ENCODE data around the gene DEFB132.

- TF ChIP-seq CTCF (IDR thresholded peaks at IDR 0.05; ENCODE audit: low read depth, low read length) = no peak
- no peak for TF ChIP-seq EZH2phosphoT487 (IDR thresholded peaks at IDR 0.05; ENCODE audit: low read depth)
These were observed 20.7 kb downstream of the DEFB132 start for GRCh38 chr20:278181-278580.

Measured in OCI-LY3 (cell line).